Measurements from ENCODE around the gene KDM3B. TPM values are rescaled to one million over a fixed set of nuclear protein-coding genes. Genes with fewer than 3 reads are reported as not detected.

Gene KDM3B
- total RNA-seq, 4 donors from 2014 or later = 62.7 to 65.3 (median 62.9) TPM

- peaks cover 0 to 7% (median 0%) of the 10 kb centered on the region in 4 donors for H3K4me1 ChIP-seq
- DNase-seq (ENCODE audit: low spot score in 2 of 2) = no peak
- no peak for TF ChIP-seq CTCF (IDR thresholded peaks at IDR 0.05)
- TF ChIP-seq POLR2A (IDR thresholded peaks at IDR 0.05) = no peak
- TF ChIP-seq EP300 (IDR thresholded peaks at IDR 0.05) = no peak
- H3K27ac ChIP-seq = no peak overlapping the region
- no peaks in the 10 kb centered on the region for H3K27me3 ChIP-seq
- 80 to 84% methylated on average over 18 to 20 of the region's 22 CpGs for WGBS, 2 donors
- H3K36me3 ChIP-seq = no peaks in the 10 kb centered on the region
- H3K9me3 ChIP-seq = no peaks in the 10 kb centered on the region
- H3K4me3 ChIP-seq = no peak overlapping the region
Observed at GRCh38 chr5:138444774-138445546, 92.5 kb downstream of the KDM3B start.

DNA sequence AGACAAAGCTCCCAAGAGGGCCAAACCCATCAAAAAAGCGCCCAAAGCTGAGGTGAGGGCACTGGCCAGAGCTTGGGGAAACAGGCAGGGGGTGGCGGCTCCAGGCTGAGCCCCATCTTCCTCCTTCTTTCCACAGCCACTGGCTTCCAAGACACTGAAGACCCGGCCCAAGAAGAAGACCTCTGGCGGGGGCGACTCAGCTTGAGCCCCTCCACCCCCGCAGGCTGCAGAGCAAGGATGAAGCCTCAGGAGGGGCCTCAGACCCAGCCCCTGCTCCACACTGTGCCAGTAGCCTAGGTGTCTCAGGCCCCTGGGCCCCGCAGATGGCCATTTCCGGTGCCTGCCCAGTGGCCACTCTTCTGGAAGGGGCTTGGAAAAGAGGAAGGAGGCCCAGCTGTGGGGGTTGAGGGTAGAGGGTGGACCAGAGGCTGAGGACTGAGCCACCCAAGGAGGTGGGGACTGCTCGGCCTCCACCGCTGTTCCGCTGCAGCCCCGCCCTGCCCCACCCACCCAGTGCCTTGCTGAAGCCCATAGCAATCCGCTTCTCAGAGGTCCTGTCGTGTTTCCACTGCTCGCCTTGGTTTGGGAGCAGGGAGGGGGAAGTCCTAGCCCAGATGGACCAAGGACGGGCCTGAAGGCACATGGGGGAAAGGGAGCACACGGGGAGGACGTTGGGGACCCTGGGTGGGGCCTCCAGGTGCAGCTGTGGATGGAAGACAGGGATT is 93.2 kb downstream of the KDM3B start:
- no peak overlapping the region for H3K4me3 ChIP-seq
- 80 to 89% methylated on average over 11 to 18 of the region's 18 CpGs for WGBS, 2 donors
- no peaks in the 10 kb centered on the region for H3K9me3 ChIP-seq
- peaks cover 0 to 10% (median 2%) of the 10 kb centered on the region in 4 donors for H3K4me1 ChIP-seq
- H3K27me3 ChIP-seq = no peaks in the 10 kb centered on the region
- DNase-seq (ENCODE audit: low spot score in 2 of 2) = no peak
- no peak overlapping the region for H3K27ac ChIP-seq
- H3K36me3 ChIP-seq = no peaks in the 10 kb centered on the region
- TF ChIP-seq CTCF (IDR thresholded peaks at IDR 0.05) (no peak), EP300 (IDR thresholded peaks at IDR 0.05) (no peak), POLR2A (IDR thresholded peaks at IDR 0.05) (no peak)

DNA sequence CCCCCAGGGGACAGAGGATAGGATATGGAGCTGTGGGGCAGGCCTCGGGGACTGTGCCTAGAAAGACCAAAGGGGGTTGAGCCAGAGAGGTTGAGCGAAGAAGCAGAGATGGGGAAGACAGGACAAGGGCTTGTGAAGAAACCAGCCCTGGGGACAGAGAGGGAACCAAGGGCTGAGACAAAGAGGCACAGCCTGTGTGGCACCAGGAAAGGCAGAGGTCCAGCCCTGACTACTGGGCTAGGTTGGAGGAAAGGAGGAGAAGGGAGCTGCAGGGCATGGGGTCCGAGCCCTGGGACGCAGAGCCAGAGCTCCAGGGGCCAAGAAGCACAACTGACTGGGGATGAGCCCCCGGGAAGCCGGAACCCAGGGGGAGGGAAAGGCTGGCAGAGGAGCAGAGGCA is 95.6 kb downstream of the KDM3B start:
- DNase-seq (ENCODE audit: low spot score in 2 of 2) = no peak
- Histone ChIP-seq H3K36me3 (no peaks in the 10 kb centered on the region), H3K4me3 (no peak overlapping the region), H3K27ac (no peak overlapping the region), H3K9me3 (no peaks in the 10 kb centered on the region), H3K27me3 (no peaks in the 10 kb centered on the region), H3K4me1 (peaks cover 0 to 10% (median 2%) of the 10 kb centered on the region in 4 donors)
- 88 to 90% methylated on average over 6 of the region's 6 CpGs for WGBS, 2 donors
- no peak for TF ChIP-seq CTCF (IDR thresholded peaks at IDR 0.05)
- TF ChIP-seq POLR2A (IDR thresholded peaks at IDR 0.05) = no peak
- no peak for TF ChIP-seq EP300 (IDR thresholded peaks at IDR 0.05)

DNA sequence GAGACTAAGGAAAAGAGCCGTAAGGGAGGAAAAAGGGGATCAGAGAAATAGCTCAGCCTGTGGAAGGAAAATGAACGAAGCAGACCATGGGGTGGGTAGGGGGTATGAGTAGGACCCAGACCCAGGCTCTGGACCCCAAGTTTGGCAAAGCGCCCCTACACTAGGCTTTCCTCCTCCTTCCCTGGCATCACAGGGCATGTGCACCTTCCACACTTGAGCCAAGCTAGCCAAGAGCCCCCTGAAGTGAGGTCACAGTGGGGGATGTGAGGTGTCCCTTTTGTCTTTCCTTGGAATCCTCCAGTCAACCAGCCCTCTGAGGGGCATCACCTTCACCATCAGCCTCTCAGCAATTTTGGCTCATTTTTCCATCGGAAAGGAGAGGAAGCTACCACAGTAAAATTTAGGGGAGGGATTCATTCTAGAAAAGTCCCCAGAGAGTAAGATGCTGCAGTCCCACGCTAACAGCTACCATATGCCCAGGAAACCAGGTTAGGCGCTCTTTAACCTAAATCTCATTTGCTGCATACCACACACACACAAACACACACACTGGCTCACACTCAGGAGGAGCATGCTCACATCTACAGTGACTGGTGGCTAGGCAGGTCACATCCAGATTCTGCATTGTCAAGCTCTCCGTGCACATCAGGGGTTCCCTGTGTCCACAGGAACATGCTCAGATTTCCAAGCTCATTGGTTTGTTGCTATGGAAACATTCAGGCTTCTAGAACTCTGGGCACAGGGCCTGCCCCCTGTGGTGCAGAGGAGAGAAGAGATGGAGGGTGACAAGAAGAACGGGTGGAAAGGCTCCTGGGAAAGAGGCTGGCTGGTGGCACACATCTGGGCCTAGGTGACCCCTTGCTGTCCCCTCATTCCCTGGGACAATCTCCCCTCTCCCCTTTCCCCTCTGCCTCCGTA is 96.3 kb downstream of the KDM3B start:
- Histone ChIP-seq H3K27me3 (no peaks in the 10 kb centered on the region), H3K9me3 (no peaks in the 10 kb centered on the region), H3K4me1 (peaks cover 0 to 10% (median 2%) of the 10 kb centered on the region in 4 donors), H3K36me3 (no peaks in the 10 kb centered on the region), H3K4me3 (no peak overlapping the region), H3K27ac (no peak overlapping the region)
- 69 to 74% methylated on average over 9 of the region's 9 CpGs for WGBS, 2 donors
- DNase-seq (ENCODE audit: low spot score in 2 of 2) = no peak
- TF ChIP-seq EP300 (IDR thresholded peaks at IDR 0.05) = no peak
- TF ChIP-seq CTCF (IDR thresholded peaks at IDR 0.05) = no peak
- TF ChIP-seq POLR2A (IDR thresholded peaks at IDR 0.05) = no peak

All from tibial nerve (tissue), 4 donors.